Osteoblast (primary cell): ENCODE data around the gene MAPKAPK2. TPM values are rescaled to one million over a fixed set of nuclear protein-coding genes. Genes with fewer than 3 reads are reported as not detected.

Source experiments
- DNase-seq: peaks from one replicate; pipeline ENCODE4 v3.0.0; 2011; ENCODE audit warnings: low spot score, mixed read lengths; ENCODE audit not compliant: insufficient read length; ENCODE audit errors: missing footprints
- H2AFZ ChIP-seq: 2 replicates; pipeline ENCODE4 v1.6.0; 2011; ENCODE audit warnings: mild to moderate bottlenecking, low read length
- H3K27ac ChIP-seq: 2 replicates; pipeline ENCODE4 v1.5.1; 2011; ENCODE audit warnings: mild to moderate bottlenecking, low read depth, low read length, moderate library complexity
- H3K27me3 ChIP-seq: 2 replicates; pipeline ENCODE4 v1.6.0; 2012; ENCODE audit warnings: mild to moderate bottlenecking, control low read depth, inconsistent platforms, low read length, moderate library complexity; ENCODE audit not compliant: insufficient read depth
- H3K36me3 ChIP-seq: 2 replicates; pipeline ENCODE4 v1.5.1; 2011; ENCODE audit warnings: mild to moderate bottlenecking, low read length, control low read depth, moderate library complexity; ENCODE audit not compliant: insufficient read depth
- H3K4me1 ChIP-seq: 2 replicates; pipeline ENCODE4 v1.5.1; 2011; ENCODE audit warnings: mild to moderate bottlenecking, low read length, control low read depth, moderate library complexity; ENCODE audit not compliant: insufficient read depth
- H3K4me2 ChIP-seq: 2 replicates; pipeline ENCODE4 v1.6.0; 2011; ENCODE audit warnings: mild to moderate bottlenecking, low read length; ENCODE audit not compliant: insufficient read depth
- H3K4me3 ChIP-seq: fragments of 200-600 bp; sonication (generic); 3 replicates; pipeline ENCODE4 v1.5.1; 2012; ENCODE audit warnings: mild to moderate bottlenecking, low read length, inconsistent platforms; ENCODE audit not compliant: insufficient read depth
- H3K79me2 ChIP-seq: 2 replicates; pipeline ENCODE4 v1.6.0; 2012; ENCODE audit warnings: mild to moderate bottlenecking, low read length, control low read depth, inconsistent platforms; ENCODE audit not compliant: insufficient read depth
- H3K9me3 ChIP-seq: 2 replicates; pipeline ENCODE4 v1.5.1; 2011; ENCODE audit warnings: low read depth, low read length, control low read depth
- H4K20me1 ChIP-seq: 2 replicates; pipeline ENCODE4 v1.6.0; 2012; ENCODE audit warnings: mild to moderate bottlenecking, low read length, control low read depth; ENCODE audit not compliant: insufficient read depth
- total RNA-seq: library from RNA; depleted of rRNA; stranded (reverse); fragments of >200 nt; gene quantifications from 2 replicates; pipeline ENCODE4 v1.2.3, GENCODE V29; 2012
- TF ChIP-seq, protein P1 (sequence below): IDR thresholded peaks from 2 replicates; pipeline ENCODE4 v1.5.1; 2011; ENCODE audit warnings: mild to moderate bottlenecking, low read depth, low read length, moderate library complexity; ENCODE audit errors: extremely low read depth

Gene MAPKAPK2
- total RNA-seq, 1 donor, result 38.0 TPM

DNA sequence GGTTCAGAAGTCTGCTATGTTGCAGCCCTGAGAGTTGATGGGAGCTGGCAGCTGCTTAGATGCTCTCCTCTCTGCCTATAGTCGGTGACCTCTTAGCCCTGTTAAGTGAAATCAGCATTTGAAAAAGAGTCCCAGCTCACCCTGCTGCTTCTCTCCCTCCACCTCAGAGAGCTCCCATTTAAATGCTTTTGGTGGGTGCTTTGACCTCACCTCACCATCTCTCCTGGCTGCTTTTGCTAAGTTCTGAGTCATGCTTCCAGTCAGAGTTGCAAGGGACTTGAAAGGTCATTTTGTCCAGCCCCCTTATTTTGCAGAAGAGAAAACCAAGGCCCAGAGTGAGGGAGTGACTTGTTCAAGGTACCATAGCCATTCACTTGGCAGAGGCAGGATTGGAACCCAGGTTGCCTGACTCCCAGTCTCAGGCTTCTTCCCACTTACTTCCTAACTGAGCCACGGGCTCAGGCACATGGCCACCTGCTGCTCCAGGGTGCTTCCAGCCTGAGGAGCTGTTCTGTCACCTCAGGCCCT, 3.3 kb downstream of the MAPKAPK2 start:
- Histone ChIP-seq H3K4me2 (peak overlapping the region; percentile 90), H4K20me1 (peaks cover 66% of the 10 kb centered on the region), H3K36me3 (no peaks in the 10 kb centered on the region), H3K4me3 (peak overlapping the region; percentile 90), H3K9me3 (no peaks in the 10 kb centered on the region), H3K27ac (peak overlapping the region; percentile 97), H3K4me1 (peaks cover 55% of the 10 kb centered on the region), H3K27me3 (peaks cover 10% of the 10 kb centered on the region), H3K79me2 (peaks cover 76% of the 10 kb centered on the region), H2AFZ (no peak overlapping the region)
- TF ChIP-seq, protein P1, sequence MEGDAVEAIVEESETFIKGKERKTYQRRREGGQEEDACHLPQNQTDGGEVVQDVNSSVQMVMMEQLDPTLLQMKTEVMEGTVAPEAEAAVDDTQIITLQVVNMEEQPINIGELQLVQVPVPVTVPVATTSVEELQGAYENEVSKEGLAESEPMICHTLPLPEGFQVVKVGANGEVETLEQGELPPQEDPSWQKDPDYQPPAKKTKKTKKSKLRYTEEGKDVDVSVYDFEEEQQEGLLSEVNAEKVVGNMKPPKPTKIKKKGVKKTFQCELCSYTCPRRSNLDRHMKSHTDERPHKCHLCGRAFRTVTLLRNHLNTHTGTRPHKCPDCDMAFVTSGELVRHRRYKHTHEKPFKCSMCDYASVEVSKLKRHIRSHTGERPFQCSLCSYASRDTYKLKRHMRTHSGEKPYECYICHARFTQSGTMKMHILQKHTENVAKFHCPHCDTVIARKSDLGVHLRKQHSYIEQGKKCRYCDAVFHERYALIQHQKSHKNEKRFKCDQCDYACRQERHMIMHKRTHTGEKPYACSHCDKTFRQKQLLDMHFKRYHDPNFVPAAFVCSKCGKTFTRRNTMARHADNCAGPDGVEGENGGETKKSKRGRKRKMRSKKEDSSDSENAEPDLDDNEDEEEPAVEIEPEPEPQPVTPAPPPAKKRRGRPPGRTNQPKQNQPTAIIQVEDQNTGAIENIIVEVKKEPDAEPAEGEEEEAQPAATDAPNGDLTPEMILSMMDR, result no peak
- peak; percentile 89 for DNase-seq

DNA sequence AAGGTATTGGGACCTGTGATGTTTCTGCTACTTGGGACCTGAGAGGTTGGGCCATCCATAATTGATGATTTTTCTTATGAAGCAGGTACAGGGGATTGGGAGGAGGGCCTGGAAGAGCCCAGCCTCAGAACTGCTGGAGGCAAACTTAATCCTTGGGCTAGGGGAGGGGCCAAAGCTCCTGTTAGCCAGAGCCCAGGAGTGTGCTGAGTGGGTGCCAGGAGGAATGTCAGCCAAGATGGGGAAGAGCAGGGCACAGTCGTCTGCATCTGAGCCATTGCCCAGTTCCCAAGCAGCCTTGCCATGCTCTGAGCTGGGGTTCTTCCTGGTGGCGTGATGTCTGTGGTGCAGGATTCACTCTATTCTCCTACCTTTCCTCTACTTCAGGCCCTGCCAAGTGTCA, 5.8 kb downstream of the MAPKAPK2 start:
- TF ChIP-seq, protein P1, result no peak
- H3K79me2 ChIP-seq, result peaks cover 99% of the 10 kb centered on the region
- no peak overlapping the region for H3K4me2 ChIP-seq
- no peak overlapping the region for H3K4me3 ChIP-seq
- DNase-seq, result no peak
- H2AFZ ChIP-seq, result no peak overlapping the region
- peaks cover 5% of the 10 kb centered on the region for H3K36me3 ChIP-seq
- H3K4me1 ChIP-seq, result peaks cover 75% of the 10 kb centered on the region
- H3K9me3 ChIP-seq, result no peaks in the 10 kb centered on the region
- peaks cover 91% of the 10 kb centered on the region for H4K20me1 ChIP-seq
- no peak overlapping the region for H3K27ac ChIP-seq
- no peaks in the 10 kb centered on the region for H3K27me3 ChIP-seq

DNA sequence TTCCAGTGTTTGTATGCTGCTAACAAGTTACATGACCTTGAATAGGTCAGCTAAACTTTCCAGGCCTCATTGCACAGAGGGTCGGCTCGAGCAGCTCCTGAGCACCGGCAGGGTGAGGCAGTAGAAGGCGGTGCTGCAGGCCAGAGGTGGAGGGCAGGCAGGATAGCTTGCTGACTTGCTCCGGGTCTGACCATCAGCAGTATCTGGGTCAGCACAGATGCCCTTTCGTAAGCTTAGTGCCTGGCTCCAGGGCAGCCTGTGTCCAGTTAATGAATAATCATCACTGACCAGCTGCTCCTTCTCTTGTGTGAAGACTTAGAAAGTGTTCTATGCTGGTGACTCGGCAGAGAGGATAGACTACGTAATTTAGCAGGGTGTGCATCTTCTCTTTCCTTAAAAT, 6.9 kb downstream of the MAPKAPK2 start:
- H3K4me2 ChIP-seq, result no peak overlapping the region
- peaks cover 97% of the 10 kb centered on the region for H4K20me1 ChIP-seq
- no peak overlapping the region for H2AFZ ChIP-seq

DNA sequence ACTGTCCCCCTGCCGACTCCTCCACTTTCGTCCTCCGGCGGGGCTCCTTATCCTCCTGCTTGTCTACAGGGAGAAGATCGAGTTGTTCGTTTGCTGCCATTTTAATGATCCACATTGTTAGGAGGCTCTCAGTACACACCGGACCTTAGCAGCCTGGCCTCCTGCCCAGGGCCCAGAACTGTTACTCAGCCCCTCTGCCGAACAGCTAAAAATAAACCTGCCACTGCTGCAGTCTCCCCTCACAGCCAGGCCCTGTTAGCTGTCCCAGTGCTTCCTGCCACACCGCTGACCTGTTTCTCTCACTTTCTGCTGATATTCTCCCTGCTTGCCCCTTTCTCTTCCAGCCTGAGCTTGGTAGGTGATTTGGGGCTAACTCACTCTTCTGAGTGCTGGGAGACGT, 8.3 kb downstream of the MAPKAPK2 start:
- DNase-seq, result peak; percentile 85
- peaks cover 58% of the 10 kb centered on the region for H3K4me1 ChIP-seq
- TF ChIP-seq, protein P1, result no peak
- peaks cover 17% of the 10 kb centered on the region for H3K36me3 ChIP-seq
- H2AFZ ChIP-seq, result no peak overlapping the region
- peak overlapping the region; percentile 91 for H3K27ac ChIP-seq
- H3K79me2 ChIP-seq, result peaks cover 100% of the 10 kb centered on the region
- H4K20me1 ChIP-seq, result peaks cover 98% of the 10 kb centered on the region
- H3K4me3 ChIP-seq, result peak overlapping the region; percentile 10
- no peaks in the 10 kb centered on the region for H3K9me3 ChIP-seq
- peak overlapping the region; percentile 56 for H3K4me2 ChIP-seq
- no peaks in the 10 kb centered on the region for H3K27me3 ChIP-seq

More for the DNA sequence above, 6.9 kb downstream of the MAPKAPK2 start:
- H3K36me3 ChIP-seq, result peaks cover 9% of the 10 kb centered on the region
- no peaks in the 10 kb centered on the region for H3K27me3 ChIP-seq
- peaks cover 100% of the 10 kb centered on the region for H3K79me2 ChIP-seq
- TF ChIP-seq, protein P1, result no peak
- DNase-seq, result no peak
- peak overlapping the region; percentile 91 for H3K27ac ChIP-seq
- H3K4me3 ChIP-seq, result no peak overlapping the region
- H3K9me3 ChIP-seq, result no peaks in the 10 kb centered on the region
- H3K4me1 ChIP-seq, result peaks cover 72% of the 10 kb centered on the region
